Spleen (tissue), 7 donors: ENCODE results near the gene PCDHA2.

Source experiments
- CTCF ChIP-seq, 11 experiments: fragments of 200-600 bp in 7 of 11; fragments of 450-650 bp in 4 of 11; sonication (generic) in 4 of 11; IDR thresholded peaks in 8 of 11; conservative IDR thresholded peaks in 3 of 11; 1 replicate in 7 of 11; 2 replicates in 4 of 11; pipeline versions ENCODE4 v1.4.0 to v1.8.0; 2016 to 2021; ENCODE audit warnings: antibody characterized with exemption in 11 of 11, inconsistent platforms in 4 of 11, mild to moderate bottlenecking in 1 of 11
- POLR2A ChIP-seq, 3 donors: fragments of 450-650 bp; IDR thresholded peaks; one replicate each; pipeline ENCODE4 v1.5.1; 2017; ENCODE audit warnings: antibody characterized with exemption in 3 of 3, mild to moderate bottlenecking in 1 of 3
- donor health status: DM: no; HTN: no; CAD: no; lungs with moderate emphysema.
- donor health status: DM: no; HTN: no; CAD: no.
- donor health status: DM: no; HTN: no; CAD: no.

- no peak for TF ChIP-seq CTCF (IDR thresholded peaks at IDR 0.05 in 8 of 11, conservative IDR thresholded peaks at IDR 0.05 in 3 of 11)
- TF ChIP-seq POLR2A (IDR thresholded peaks at IDR 0.05): no peak
Measured at GRCh38 chr5:140780512-140780911, 14.1 kb upstream of the PCDHA2 start.
